Measurements from ENCODE around the gene VWA8.

GRCh38 chr13:41847216-41847615 lies 113.7 kb downstream of the VWA8 start:
- TF ChIP-seq TAF1 (IDR thresholded peaks at IDR 0.05; ENCODE audit: borderline replicate concordance, low read depth, low read length) (no peak), EP300 (IDR thresholded peaks at IDR 0.05; ENCODE audit: borderline replicate concordance in 1 of 2, low read depth in 1 of 2, low read length in 1 of 2) (no peak), CTCF (IDR thresholded peaks at IDR 0.05) (no peak)
